ENCODE data around the gene HK3. TPM values are rescaled to one million over a fixed set of nuclear protein-coding genes. Genes with fewer than 3 reads are reported as not detected.

The HK3 gene
- total RNA-seq, 1 experiment from 2014 or later = not detected

DNA sequence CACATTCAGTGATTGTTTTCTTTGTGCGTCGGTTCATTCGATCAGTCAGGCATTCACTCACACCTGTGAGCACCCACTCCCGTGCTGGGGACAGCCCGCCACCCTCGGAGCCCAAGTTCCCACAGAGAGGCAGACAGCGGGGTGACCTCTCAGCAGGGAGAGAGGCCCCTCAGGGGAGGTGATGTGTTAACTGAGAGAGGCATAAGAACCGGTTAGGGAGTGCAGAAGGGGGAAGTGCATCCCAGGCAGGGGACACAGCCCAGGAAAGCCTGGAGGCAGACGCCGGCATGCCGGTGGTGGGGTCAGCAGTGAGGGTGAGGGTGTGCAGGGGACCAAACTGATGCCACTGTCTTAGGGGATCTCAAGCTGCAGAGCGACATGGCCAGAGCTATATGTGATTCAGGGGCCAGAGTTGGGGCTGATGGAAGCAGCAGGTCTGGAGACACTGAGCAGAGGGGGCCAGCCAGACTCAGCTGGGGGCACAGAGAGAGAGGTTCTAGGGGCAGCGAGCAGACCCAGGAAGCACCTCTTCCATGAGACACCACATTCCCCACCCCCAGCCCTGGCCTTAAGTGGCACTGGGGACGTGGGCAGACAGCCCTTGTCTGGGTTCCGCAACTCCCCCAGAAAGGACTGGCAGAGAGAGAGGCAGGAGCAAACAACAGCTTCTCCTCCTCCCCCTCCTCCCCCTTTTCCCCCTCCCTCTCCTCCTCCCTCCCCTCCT is 35.9 kb downstream of the HK3 start:
- H3K9ac ChIP-seq (ENCODE audit: low read length) = no peak overlapping the region
- intact Hi-C loops (cut with micrococcal nuclease) = no loop called here
- H3K4me3 ChIP-seq (ENCODE audit: low read length) = no peak overlapping the region
- H3K27ac ChIP-seq (ENCODE audit: low read length) = no peak overlapping the region
- no TSS peak for BruUV-seq (replicated peaks)
- no peaks in the 10 kb centered on the region for H3K36me3 ChIP-seq (ENCODE audit: low read depth, low read length)
- no peak for DNase-seq
- ChIA-PET POLR2A (ENCODE audit: unreplicated experiment) (no interaction called here), CTCF (no interaction called here)
- no peak overlapping the region for H2AFZ ChIP-seq (ENCODE audit: low read length)
- H4K20me1 ChIP-seq (ENCODE audit: low read length) = no peaks in the 10 kb centered on the region
- H3K4me2 ChIP-seq (ENCODE audit: low read length) = no peak overlapping the region
- no peak for ATAC-seq
- no peaks in the 10 kb centered on the region for H3K9me3 ChIP-seq (ENCODE audit: low read length)
- TF ChIP-seq, protein P1, sequence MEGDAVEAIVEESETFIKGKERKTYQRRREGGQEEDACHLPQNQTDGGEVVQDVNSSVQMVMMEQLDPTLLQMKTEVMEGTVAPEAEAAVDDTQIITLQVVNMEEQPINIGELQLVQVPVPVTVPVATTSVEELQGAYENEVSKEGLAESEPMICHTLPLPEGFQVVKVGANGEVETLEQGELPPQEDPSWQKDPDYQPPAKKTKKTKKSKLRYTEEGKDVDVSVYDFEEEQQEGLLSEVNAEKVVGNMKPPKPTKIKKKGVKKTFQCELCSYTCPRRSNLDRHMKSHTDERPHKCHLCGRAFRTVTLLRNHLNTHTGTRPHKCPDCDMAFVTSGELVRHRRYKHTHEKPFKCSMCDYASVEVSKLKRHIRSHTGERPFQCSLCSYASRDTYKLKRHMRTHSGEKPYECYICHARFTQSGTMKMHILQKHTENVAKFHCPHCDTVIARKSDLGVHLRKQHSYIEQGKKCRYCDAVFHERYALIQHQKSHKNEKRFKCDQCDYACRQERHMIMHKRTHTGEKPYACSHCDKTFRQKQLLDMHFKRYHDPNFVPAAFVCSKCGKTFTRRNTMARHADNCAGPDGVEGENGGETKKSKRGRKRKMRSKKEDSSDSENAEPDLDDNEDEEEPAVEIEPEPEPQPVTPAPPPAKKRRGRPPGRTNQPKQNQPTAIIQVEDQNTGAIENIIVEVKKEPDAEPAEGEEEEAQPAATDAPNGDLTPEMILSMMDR (conservative IDR thresholded peaks at IDR 0.05; ENCODE audit: low read depth, low read length) = no peak
- no peak for TF ChIP-seq EZH2 (IDR thresholded peaks at IDR 0.05; ENCODE audit: low read length, unreplicated experiment)
- no peak for TF ChIP-seq EZH2phosphoT487 (IDR thresholded peaks at IDR 0.05; ENCODE audit: borderline replicate concordance, low read length)
- no peaks in the 10 kb centered on the region for H3F3A ChIP-seq (ENCODE audit: low read length, unreplicated experiment)
- no peaks in the 10 kb centered on the region for H3K79me2 ChIP-seq (ENCODE audit: low read length)
- H3K27me3 ChIP-seq (ENCODE audit: low read length) = peaks cover 14% of the 10 kb centered on the region
- no peaks in the 10 kb centered on the region for H3K4me1 ChIP-seq (ENCODE audit: insufficient read depth, low read length)
- H3K9me2 ChIP-seq (replicated peaks; ENCODE audit: low read length) = no peaks in the 10 kb centered on the region

DNA sequence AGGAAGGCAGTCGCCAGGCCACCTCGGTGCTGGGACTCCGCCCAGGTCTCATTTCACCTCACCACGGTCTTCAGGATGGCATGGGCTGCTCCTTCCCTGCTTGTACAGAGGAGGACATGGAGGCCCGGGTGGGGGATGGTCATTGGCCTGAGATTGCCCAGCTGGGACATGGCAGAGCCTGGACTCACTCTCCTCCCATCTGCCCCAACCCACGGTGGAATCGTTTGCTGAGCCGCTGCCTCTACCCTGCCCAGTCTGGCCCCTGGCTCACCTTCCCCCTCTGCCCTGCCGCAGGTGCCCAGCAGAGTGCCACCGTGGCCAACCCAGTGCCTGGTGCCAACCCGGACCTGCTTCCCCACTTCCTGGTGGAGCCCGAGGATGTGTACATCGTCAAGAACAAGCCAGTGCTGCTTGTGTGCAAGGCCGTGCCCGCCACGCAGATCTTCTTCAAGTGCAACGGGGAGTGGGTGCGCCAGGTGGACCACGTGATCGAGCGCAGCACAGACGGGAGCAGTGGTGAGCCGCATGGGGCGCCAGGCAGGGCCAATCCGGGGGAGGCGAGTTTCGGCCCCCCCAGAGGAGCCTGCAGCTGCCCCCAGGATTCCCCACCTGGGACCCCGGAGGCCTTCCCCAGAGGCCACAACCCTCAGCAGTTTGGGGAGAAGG is 36.7 kb downstream of the HK3 start:
- no peak overlapping the region for H3K4me2 ChIP-seq (ENCODE audit: low read length)
- H3K27ac ChIP-seq (ENCODE audit: low read length) = no peak overlapping the region
- H3K9me2 ChIP-seq (replicated peaks; ENCODE audit: low read length) = no peaks in the 10 kb centered on the region
- no peak overlapping the region for H3K4me3 ChIP-seq (ENCODE audit: low read length)
- no peaks in the 10 kb centered on the region for H3K4me1 ChIP-seq (ENCODE audit: insufficient read depth, low read length)
- H3K36me3 ChIP-seq (ENCODE audit: low read depth, low read length) = no peaks in the 10 kb centered on the region
- no peaks in the 10 kb centered on the region for H3F3A ChIP-seq (ENCODE audit: low read length, unreplicated experiment)
- H2AFZ ChIP-seq (ENCODE audit: low read length) = no peak overlapping the region
- intact Hi-C loops (cut with micrococcal nuclease) = no loop called here
- CTCF ChIA-PET = no interaction called here
- DNase-seq = no peak
- TF ChIP-seq, protein P1 (conservative IDR thresholded peaks at IDR 0.05; ENCODE audit: low read depth, low read length) = no peak
- no peak for TF ChIP-seq EZH2 (IDR thresholded peaks at IDR 0.05; ENCODE audit: low read length, unreplicated experiment)
- no peak for TF ChIP-seq EZH2phosphoT487 (IDR thresholded peaks at IDR 0.05; ENCODE audit: borderline replicate concordance, low read length)
- no peak overlapping the region for H3K9ac ChIP-seq (ENCODE audit: low read length)
- H4K20me1 ChIP-seq (ENCODE audit: low read length) = no peaks in the 10 kb centered on the region
- H3K79me2 ChIP-seq (ENCODE audit: low read length) = no peaks in the 10 kb centered on the region
- ATAC-seq = no peak; the same call in 1 of the 2 replicates
- POLR2A ChIA-PET (ENCODE audit: unreplicated experiment) = no interaction called here
- BruUV-seq (replicated peaks) = no TSS peak
- no peaks in the 10 kb centered on the region for H3K9me3 ChIP-seq (ENCODE audit: low read length)
- peaks cover 17% of the 10 kb centered on the region for H3K27me3 ChIP-seq (ENCODE audit: low read length)

DNA sequence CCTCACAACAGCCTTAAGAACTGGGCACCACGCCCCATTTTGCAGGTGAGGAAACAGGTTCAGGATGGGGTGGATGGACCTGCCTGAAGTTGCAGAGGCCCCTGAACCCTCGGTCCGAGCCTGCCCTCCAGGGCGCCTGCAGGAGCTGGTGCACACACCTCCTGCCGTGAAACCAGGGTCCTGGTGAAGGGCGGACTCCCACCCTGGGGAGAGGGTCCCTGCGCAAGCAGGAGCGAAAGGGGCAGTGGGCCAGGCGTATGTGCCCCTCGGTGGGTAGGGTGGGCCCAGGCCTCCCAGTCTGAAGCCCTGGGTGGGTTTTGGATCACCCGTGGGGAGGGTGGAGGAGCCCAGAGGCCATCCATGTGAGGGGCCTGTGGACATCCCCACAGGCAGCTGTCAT is 37.9 kb downstream of the HK3 start:
- no peak overlapping the region for H3K4me3 ChIP-seq (ENCODE audit: low read length)
- intact Hi-C loops (cut with micrococcal nuclease) = no loop called here
- no peaks in the 10 kb centered on the region for H3K79me2 ChIP-seq (ENCODE audit: low read length)
- DNase-seq (no peak), ATAC-seq (no peak)
- H3K4me1 ChIP-seq (ENCODE audit: insufficient read depth, low read length) = no peaks in the 10 kb centered on the region
- TF ChIP-seq EZH2phosphoT487 (IDR thresholded peaks at IDR 0.05; ENCODE audit: borderline replicate concordance, low read length) (no peak), EZH2 (IDR thresholded peaks at IDR 0.05; ENCODE audit: low read length, unreplicated experiment) (no peak)
- TF ChIP-seq, protein P1 (conservative IDR thresholded peaks at IDR 0.05; ENCODE audit: low read depth, low read length) = no peak
- POLR2A ChIA-PET (ENCODE audit: unreplicated experiment) = no interaction called here
- no peak overlapping the region for H2AFZ ChIP-seq (ENCODE audit: low read length)
- H3K36me3 ChIP-seq (ENCODE audit: low read depth, low read length) = no peaks in the 10 kb centered on the region
- H3K9ac ChIP-seq (ENCODE audit: low read length) = no peak overlapping the region
- no peaks in the 10 kb centered on the region for H3F3A ChIP-seq (ENCODE audit: low read length, unreplicated experiment)
- H3K27ac ChIP-seq (ENCODE audit: low read length) = no peak overlapping the region
- H3K4me2 ChIP-seq (ENCODE audit: low read length) = no peak overlapping the region
- CTCF ChIA-PET = no interaction called here
- H3K27me3 ChIP-seq (ENCODE audit: low read length) = peaks cover 16% of the 10 kb centered on the region
- H4K20me1 ChIP-seq (ENCODE audit: low read length) = no peaks in the 10 kb centered on the region
- no peaks in the 10 kb centered on the region for H3K9me3 ChIP-seq (ENCODE audit: low read length)
- H3K9me2 ChIP-seq (replicated peaks; ENCODE audit: low read length) = no peaks in the 10 kb centered on the region
- BruUV-seq (replicated peaks) = no TSS peak
